GM12892 (cell line): ENCODE measurements around the gene UGT1A8.

Experiments
- POLR2A ChIP-seq: IDR thresholded peaks from 2 replicates; pipeline ENCODE4 v1.6.1; 2011; ENCODE audit warnings: low read depth, low read length, control low read depth
- POLR2AphosphoS5 ChIP-seq: IDR thresholded peaks from 2 replicates; pipeline ENCODE4 v1.6.1; 2011; ENCODE audit warnings: low read depth, low read length, control low read depth
- TAF1 ChIP-seq: IDR thresholded peaks from 2 replicates; pipeline ENCODE4 v1.6.1; 2011; ENCODE audit warnings: low read depth, mild to moderate bottlenecking, control low read depth, low read length, borderline replicate concordance

GRCh38 chr2:233760043-233760442, 142.6 kb downstream of the UGT1A8 start, which contains the start of gene UGT1A1:
- TF ChIP-seq POLR2A (no peak), TAF1 (no peak), POLR2AphosphoS5 (no peak)
